ENCODE data around the gene XPO5. TPM values are rescaled to one million over a fixed set of nuclear protein-coding genes. Genes with fewer than 3 reads are reported as not detected.

XPO5 gene
- total RNA-seq, 6 experiments from 2014 or later, result 30.5 to 41.1 (median 35.6) TPM

GRCh38 chr6:43584892-43585570 lies 9.2 kb upstream of the XPO5 start:
- peaks cover 55% of the 10 kb centered on the region for H3K36me3 Mint-ChIP-seq (ENCODE audit: low read depth)
- peak; percentile 49 for DNase-seq

GRCh38 chr6:43582911-43583310 lies 7.1 kb upstream of the XPO5 start:
- H3K9me3 Mint-ChIP-seq, result peaks cover 5% of the 10 kb centered on the region; the same call in 1 of the 2 replicates
- TF ChIP-seq CTCF (IDR thresholded peaks at IDR 0.05), result no peak
- peak overlapping the region; percentile 72; the same call in 1 of the 2 replicates for H3K27ac Mint-ChIP-seq
- H3K4me1 Mint-ChIP-seq (ENCODE audit: low read depth), result peaks cover 58% of the 10 kb centered on the region
- peak overlapping the region; percentile 20; the same call in 1 of the 2 replicates for H3K4me3 Mint-ChIP-seq
- H3K36me3 Mint-ChIP-seq (ENCODE audit: low read depth), result peaks cover 59% of the 10 kb centered on the region
- H3K27me3 Mint-ChIP-seq (ENCODE audit: insufficient read depth), result no peaks in the 10 kb centered on the region
- DNase-seq, result no peak

More at GRCh38 chr6:43584892-43585570, 9.2 kb upstream of the XPO5 start:
- Mint-ChIP-seq H3K27ac (peak overlapping the region; percentile 72), H3K9me3 (no peaks in the 10 kb centered on the region), H3K4me1 (ENCODE audit: low read depth) (peaks cover 41% of the 10 kb centered on the region), H3K4me3 (peak overlapping the region; percentile 40), H3K27me3 (ENCODE audit: insufficient read depth) (no peaks in the 10 kb centered on the region)
- TF ChIP-seq CTCF (IDR thresholded peaks at IDR 0.05), result no peak

- Mint-ChIP-seq H3K27me3 (ENCODE audit: insufficient read depth) (no peaks in the 10 kb centered on the region), H3K4me1 (ENCODE audit: low read depth) (peaks cover 48% of the 10 kb centered on the region), H3K27ac (peak overlapping the region; percentile 74), H3K36me3 (ENCODE audit: low read depth) (peaks cover 47% of the 10 kb centered on the region), H3K4me3 (peak overlapping the region; percentile 53), H3K9me3 (peaks cover 18% of the 10 kb centered on the region)
- DNase-seq, result peak; percentile 9
- TF ChIP-seq CTCF (IDR thresholded peaks at IDR 0.05), result no peak
Observed at GRCh38 chr6:43579171-43579570, 3.3 kb upstream of the XPO5 start.

- Mint-ChIP-seq H3K36me3 (ENCODE audit: low read depth) (peaks cover 46% of the 10 kb centered on the region), H3K9me3 (peaks cover 18% of the 10 kb centered on the region), H3K27me3 (ENCODE audit: insufficient read depth) (no peaks in the 10 kb centered on the region), H3K4me3 (peak overlapping the region; percentile 53), H3K27ac (peak overlapping the region; percentile 74), H3K4me1 (ENCODE audit: low read depth) (peaks cover 44% of the 10 kb centered on the region)
- DNase-seq, result no peak
- TF ChIP-seq CTCF (IDR thresholded peaks at IDR 0.05), result no peak
Observed at GRCh38 chr6:43578748-43579147, 2.9 kb upstream of the XPO5 start.

GRCh38 chr6:43575105-43575771 lies 600 bp downstream of the XPO5 start:
- Mint-ChIP-seq H3K27ac (peak overlapping the region; percentile 75), H3K36me3 (ENCODE audit: low read depth) (peaks cover 40% of the 10 kb centered on the region), H3K27me3 (ENCODE audit: insufficient read depth) (no peaks in the 10 kb centered on the region), H3K4me3 (peak overlapping the region; percentile 99), H3K4me1 (ENCODE audit: low read depth) (peaks cover 31% of the 10 kb centered on the region), H3K9me3 (peaks cover 18% of the 10 kb centered on the region)
- DNase-seq, result no peak
- TF ChIP-seq CTCF (IDR thresholded peaks at IDR 0.05), result no peak
